ENCODE measurements around the gene SPTBN4. TPM values are rescaled to one million over a fixed set of nuclear protein-coding genes. Genes with fewer than 3 reads are reported as not detected.

The SPTBN4 gene
- total and polyA plus RNA-seq, 10 of the 15 experiments (the other 5 are each of a cell fraction or from before 2014, with no cell fraction given): 0.04 to 1.1 (median 0.34) TPM; not detected in 1

DNA sequence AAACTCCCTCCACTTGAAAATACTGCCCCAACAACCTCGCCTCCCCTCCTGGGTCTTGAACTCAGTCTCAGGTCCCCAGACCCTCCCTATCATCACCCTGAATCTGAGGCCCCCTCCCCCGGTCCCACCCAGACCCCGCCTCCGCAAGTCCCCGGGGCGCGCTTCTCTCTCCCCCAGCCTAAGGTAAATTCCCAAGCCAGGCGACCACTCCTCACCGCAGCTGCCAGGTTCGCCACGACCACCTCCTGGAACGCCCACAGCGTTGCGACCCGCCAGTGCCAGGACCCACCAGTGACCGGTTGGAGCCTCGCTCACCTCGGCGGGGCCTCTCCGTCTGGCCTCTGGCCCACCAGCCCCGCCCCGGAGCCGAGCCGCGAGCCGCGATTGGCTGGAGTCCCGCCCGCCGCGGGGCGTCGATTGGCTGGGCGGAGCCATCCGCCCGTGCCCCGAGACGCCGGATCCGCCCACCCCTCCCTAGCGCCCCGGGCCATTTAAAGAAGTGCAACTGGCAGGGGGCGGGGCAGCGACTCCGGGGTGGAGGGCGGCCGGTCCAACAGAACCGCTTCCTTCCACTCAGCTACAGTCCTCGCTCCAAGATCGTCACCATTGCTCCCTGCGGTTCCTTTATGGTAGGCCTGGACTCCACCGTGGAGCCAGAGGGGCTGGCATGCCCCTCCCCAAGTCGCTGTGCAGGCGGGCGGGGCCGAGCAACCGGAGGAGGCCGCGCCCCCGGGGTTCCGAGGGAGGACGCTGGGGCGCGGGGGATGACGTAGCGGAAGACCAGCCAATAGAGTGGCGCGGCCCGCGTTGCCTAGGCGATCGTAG lies 22.6 kb upstream of the SPTBN4 start, which contains the start of gene SERTAD3 (continued):
- TF ChIP-seq, protein P1, sequence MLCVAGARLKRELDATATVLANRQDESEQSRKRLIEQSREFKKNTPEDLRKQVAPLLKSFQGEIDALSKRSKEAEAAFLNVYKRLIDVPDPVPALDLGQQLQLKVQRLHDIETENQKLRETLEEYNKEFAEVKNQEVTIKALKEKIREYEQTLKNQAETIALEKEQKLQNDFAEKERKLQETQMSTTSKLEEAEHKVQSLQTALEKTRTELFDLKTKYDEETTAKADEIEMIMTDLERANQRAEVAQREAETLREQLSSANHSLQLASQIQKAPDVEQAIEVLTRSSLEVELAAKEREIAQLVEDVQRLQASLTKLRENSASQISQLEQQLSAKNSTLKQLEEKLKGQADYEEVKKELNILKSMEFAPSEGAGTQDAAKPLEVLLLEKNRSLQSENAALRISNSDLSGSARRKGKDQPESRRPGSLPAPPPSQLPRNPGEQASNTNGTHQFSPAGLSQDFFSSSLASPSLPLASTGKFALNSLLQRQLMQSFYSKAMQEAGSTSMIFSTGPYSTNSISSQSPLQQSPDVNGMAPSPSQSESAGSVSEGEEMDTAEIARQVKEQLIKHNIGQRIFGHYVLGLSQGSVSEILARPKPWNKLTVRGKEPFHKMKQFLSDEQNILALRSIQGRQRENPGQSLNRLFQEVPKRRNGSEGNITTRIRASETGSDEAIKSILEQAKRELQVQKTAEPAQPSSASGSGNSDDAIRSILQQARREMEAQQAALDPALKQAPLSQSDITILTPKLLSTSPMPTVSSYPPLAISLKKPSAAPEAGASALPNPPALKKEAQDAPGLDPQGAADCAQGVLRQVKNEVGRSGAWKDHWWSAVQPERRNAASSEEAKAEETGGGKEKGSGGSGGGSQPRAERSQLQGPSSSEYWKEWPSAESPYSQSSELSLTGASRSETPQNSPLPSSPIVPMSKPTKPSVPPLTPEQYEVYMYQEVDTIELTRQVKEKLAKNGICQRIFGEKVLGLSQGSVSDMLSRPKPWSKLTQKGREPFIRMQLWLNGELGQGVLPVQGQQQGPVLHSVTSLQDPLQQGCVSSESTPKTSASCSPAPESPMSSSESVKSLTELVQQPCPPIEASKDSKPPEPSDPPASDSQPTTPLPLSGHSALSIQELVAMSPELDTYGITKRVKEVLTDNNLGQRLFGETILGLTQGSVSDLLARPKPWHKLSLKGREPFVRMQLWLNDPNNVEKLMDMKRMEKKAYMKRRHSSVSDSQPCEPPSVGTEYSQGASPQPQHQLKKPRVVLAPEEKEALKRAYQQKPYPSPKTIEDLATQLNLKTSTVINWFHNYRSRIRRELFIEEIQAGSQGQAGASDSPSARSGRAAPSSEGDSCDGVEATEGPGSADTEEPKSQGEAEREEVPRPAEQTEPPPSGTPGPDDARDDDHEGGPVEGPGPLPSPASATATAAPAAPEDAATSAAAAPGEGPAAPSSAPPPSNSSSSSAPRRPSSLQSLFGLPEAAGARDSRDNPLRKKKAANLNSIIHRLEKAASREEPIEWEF (IDR thresholded peaks at IDR 0.05; ENCODE audit: insufficient replicate concordance, low read depth, low read length): no peak
- no peak; the same call in 1 of the 2 replicates for TF ChIP-seq TCF12 (IDR thresholded peaks at IDR 0.05; ENCODE audit: low read depth, low read length)
- no peak for TF ChIP-seq JUND (IDR thresholded peaks at IDR 0.05; ENCODE audit: low read depth, low read length)
- peak; percentile 47; the same call in 1 of the 3 replicates for TF ChIP-seq POU2F2 (IDR thresholded peaks at IDR 0.05; ENCODE audit: borderline replicate concordance, low read depth, low read length)
- peak; percentile 42; the same call in 1 of the 2 replicates for TF ChIP-seq POLR2AphosphoS2 (IDR thresholded peaks at IDR 0.05; ENCODE audit: low read depth, low read length)
- TF ChIP-seq, protein P2, sequence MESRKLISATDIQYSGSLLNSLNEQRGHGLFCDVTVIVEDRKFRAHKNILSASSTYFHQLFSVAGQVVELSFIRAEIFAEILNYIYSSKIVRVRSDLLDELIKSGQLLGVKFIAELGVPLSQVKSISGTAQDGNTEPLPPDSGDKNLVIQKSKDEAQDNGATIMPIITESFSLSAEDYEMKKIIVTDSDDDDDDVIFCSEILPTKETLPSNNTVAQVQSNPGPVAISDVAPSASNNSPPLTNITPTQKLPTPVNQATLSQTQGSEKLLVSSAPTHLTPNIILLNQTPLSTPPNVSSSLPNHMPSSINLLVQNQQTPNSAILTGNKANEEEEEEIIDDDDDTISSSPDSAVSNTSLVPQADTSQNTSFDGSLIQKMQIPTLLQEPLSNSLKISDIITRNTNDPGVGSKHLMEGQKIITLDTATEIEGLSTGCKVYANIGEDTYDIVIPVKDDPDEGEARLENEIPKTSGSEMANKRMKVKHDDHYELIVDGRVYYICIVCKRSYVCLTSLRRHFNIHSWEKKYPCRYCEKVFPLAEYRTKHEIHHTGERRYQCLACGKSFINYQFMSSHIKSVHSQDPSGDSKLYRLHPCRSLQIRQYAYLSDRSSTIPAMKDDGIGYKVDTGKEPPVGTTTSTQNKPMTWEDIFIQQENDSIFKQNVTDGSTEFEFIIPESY (IDR thresholded peaks at IDR 0.05): no peak
- TF ChIP-seq SMARCA5 (IDR thresholded peaks at IDR 0.05): 0 out of 2 replicates have a peak, but pooled peaks have one; percentile 43
- TF ChIP-seq, protein P3, sequence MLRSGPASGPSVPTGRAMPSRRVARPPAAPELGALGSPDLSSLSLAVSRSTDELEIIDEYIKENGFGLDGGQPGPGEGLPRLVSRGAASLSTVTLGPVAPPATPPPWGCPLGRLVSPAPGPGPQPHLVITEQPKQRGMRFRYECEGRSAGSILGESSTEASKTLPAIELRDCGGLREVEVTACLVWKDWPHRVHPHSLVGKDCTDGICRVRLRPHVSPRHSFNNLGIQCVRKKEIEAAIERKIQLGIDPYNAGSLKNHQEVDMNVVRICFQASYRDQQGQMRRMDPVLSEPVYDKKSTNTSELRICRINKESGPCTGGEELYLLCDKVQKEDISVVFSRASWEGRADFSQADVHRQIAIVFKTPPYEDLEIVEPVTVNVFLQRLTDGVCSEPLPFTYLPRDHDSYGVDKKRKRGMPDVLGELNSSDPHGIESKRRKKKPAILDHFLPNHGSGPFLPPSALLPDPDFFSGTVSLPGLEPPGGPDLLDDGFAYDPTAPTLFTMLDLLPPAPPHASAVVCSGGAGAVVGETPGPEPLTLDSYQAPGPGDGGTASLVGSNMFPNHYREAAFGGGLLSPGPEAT (IDR thresholded peaks at IDR 0.05; ENCODE audit: low read depth): peak; percentile 33; the same call in 1 of the 2 replicates
- no peak for TF ChIP-seq NR2C2 (IDR thresholded peaks at IDR 0.05; ENCODE audit: borderline replicate concordance, control insufficient read depth, insufficient read length, low read depth)
- TF ChIP-seq, protein P4, sequence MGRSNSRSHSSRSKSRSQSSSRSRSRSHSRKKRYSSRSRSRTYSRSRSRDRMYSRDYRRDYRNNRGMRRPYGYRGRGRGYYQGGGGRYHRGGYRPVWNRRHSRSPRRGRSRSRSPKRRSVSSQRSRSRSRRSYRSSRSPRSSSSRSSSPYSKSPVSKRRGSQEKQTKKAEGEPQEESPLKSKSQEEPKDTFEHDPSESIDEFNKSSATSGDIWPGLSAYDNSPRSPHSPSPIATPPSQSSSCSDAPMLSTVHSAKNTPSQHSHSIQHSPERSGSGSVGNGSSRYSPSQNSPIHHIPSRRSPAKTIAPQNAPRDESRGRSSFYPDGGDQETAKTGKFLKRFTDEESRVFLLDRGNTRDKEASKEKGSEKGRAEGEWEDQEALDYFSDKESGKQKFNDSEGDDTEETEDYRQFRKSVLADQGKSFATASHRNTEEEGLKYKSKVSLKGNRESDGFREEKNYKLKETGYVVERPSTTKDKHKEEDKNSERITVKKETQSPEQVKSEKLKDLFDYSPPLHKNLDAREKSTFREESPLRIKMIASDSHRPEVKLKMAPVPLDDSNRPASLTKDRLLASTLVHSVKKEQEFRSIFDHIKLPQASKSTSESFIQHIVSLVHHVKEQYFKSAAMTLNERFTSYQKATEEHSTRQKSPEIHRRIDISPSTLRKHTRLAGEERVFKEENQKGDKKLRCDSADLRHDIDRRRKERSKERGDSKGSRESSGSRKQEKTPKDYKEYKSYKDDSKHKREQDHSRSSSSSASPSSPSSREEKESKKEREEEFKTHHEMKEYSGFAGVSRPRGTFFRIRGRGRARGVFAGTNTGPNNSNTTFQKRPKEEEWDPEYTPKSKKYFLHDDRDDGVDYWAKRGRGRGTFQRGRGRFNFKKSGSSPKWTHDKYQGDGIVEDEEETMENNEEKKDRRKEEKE (IDR thresholded peaks at IDR 0.05): no peak
- TF ChIP-seq PAX8 (IDR thresholded peaks at IDR 0.05): no peak
- peak; percentile 56 for TF ChIP-seq GATAD2B (conservative IDR thresholded peaks at IDR 0.05; ENCODE audit: low read depth)
- peak; percentile 78 for TF ChIP-seq SP1 (IDR thresholded peaks at IDR 0.05; ENCODE audit: low read depth, low read length)
- TF ChIP-seq STAT1 (conservative IDR thresholded peaks at IDR 0.05): no peak; the same call in 1 of the 2 replicates
- TF ChIP-seq ZNF207 (IDR thresholded peaks at IDR 0.05; ENCODE audit: borderline replicate concordance): 0 out of 2 replicates have a peak, but pooled peaks have one; percentile 38
- no peak for TF ChIP-seq SUPT20H (IDR thresholded peaks at IDR 0.05; ENCODE audit: borderline replicate concordance, control insufficient read depth, low read depth, low read length)
